CD4-positive, alpha-beta memory T cell (primary cell): ENCODE measurements around the gene LIX1. TPM values are rescaled to one million over a fixed set of nuclear protein-coding genes. Genes with fewer than 3 reads are reported as not detected.
"Not testable (repeated sequence)": the region's sequence is repeated elsewhere in the genome, so short reads cannot be mapped to it uniquely, and the experiment has no call there.

Source experiments
- CTCF ChIA-PET: fragments of 350-600 bp; sonication (Branson Sonifier 250); formaldehyde crosslinking; loops from one replicate; lab custom pipeline; 2021; ENCODE audit warnings: inconsistent platforms; ENCODE audit not compliant: partially characterized antibody; lab: Charles Lee
- POLR2A ChIA-PET: fragments of 350-600 bp; sonication (Branson Sonifier 250); formaldehyde crosslinking; loops from one replicate; lab custom pipeline; 2021; ENCODE audit not compliant: partially characterized antibody; lab: Charles Lee
- DNase-seq, 5 donors: peaks; one replicate each; pipeline versions ENCODE4 v3.0.0 to v3.0.0-alpha.2; 2020 to 2022; ENCODE audit warnings: mixed read lengths in 1 of 5
- H3K27ac ChIP-seq: one replicate; pipeline ENCODE4 v1.7.0; 2013; ENCODE audit warnings: low read depth, low read length
- H3K27me3 ChIP-seq: 2 replicates; pipeline ENCODE4 v1.7.0; 2013; ENCODE audit warnings: mild to moderate bottlenecking, low read length, moderate library complexity; ENCODE audit not compliant: insufficient read depth
- H3K36me3 ChIP-seq: 2 replicates; pipeline ENCODE4 v1.7.0; 2013; ENCODE audit warnings: mild to moderate bottlenecking, low read length, moderate library complexity; ENCODE audit not compliant: insufficient read depth
- H3K4me1 ChIP-seq: 2 replicates; pipeline ENCODE4 v1.7.0; 2013; ENCODE audit warnings: mild to moderate bottlenecking, low read length, moderate library complexity; ENCODE audit not compliant: insufficient read depth
- H3K4me3 ChIP-seq, 2 donors: one replicate each; pipeline ENCODE4 v1.7.0; 2013; ENCODE audit warnings: low read length in 2 of 2, mild to moderate bottlenecking in 1 of 2
- H3K9me3 ChIP-seq, 2 donors: one replicate each; pipeline ENCODE4 v1.7.0; 2013; ENCODE audit warnings: low read length in 2 of 2, control low read depth in 1 of 2; ENCODE audit not compliant: control insufficient read depth in 1 of 2
- H3K27ac Mint-ChIP-seq, 7 donors: one replicate each; pipeline ENCODE4 v1.8.0; 2020 to 2021; ENCODE audit warnings: mixed read lengths in 7 of 7, mild to moderate bottlenecking in 6 of 7, inconsistent platforms in 3 of 7, moderate library complexity in 3 of 7
- H3K27me3 Mint-ChIP-seq, 2 donors: one replicate each; pipeline ENCODE4 v1.8.0; 2020 to 2021; ENCODE audit warnings: mixed read lengths in 2 of 2
- H3K36me3 Mint-ChIP-seq, 2 donors: one replicate each; pipeline ENCODE4 v1.8.0; 2020 to 2021; ENCODE audit warnings: mixed read lengths in 2 of 2, inconsistent platforms in 1 of 2, mild to moderate bottlenecking in 1 of 2
- H3K4me1 Mint-ChIP-seq, 4 donors: one replicate each; pipeline ENCODE4 v1.8.0; 2020 to 2021; ENCODE audit warnings: mixed read lengths in 4 of 4, mild to moderate bottlenecking in 1 of 4
- H3K4me3 Mint-ChIP-seq, 8 donors: one replicate each; pipeline ENCODE4 v1.8.0; 2020 to 2021; ENCODE audit warnings: mixed read lengths in 8 of 8, mild to moderate bottlenecking in 7 of 8, moderate library complexity in 6 of 8, inconsistent platforms in 3 of 8
- H3K9me3 Mint-ChIP-seq, 8 donors: one replicate each; pipeline ENCODE4 v1.8.0; 2020 to 2021; ENCODE audit warnings: mixed read lengths in 8 of 8, mild to moderate bottlenecking in 5 of 8, inconsistent platforms in 3 of 8, moderate library complexity in 1 of 8
- intact Hi-C: fragments of 100-400 bp; cut with micrococcal nuclease; formaldehyde crosslinking; loops from one replicate; pipeline ENCODE4 v1.15.1; 2023
- polyA plus RNA-seq, 2 donors: library from polyadenylated mRNA; unstranded; fragments of 300-500 nt; fragmentation: Illumina TruSeq; gene quantifications; one replicate each; pipeline ENCODE4 v1.2.3, GENCODE V29; 2021
- total RNA-seq, 2 experiments: library from RNA; stranded (reverse); gene quantifications; one replicate each; pipeline ENCODE4 v1.2.3, GENCODE V29; 2021

LIX1 gene
- total and polyA plus RNA-seq, 4 experiments from 2014 or later = not detected

- DNase-seq = no peak
- H3K9me3 ChIP-seq = no peaks in the 10 kb centered on the region
- Mint-ChIP-seq H3K4me3 (no peak overlapping the region), H3K27me3 (peaks cover 2 to 5% of the 10 kb centered on the region in 2 donors), H3K9me3 (no peaks in the 10 kb centered on the region), H3K4me1 (peaks cover 6 to 8% (median 7%) of the 10 kb centered on the region in 4 donors), H3K36me3 (no peaks in the 10 kb centered on the region), H3K27ac (no peak overlapping the region)
- POLR2A ChIA-PET = no interaction called here
- no peaks in the 10 kb centered on the region for H3K36me3 ChIP-seq
- H3K27me3 ChIP-seq = no peaks in the 10 kb centered on the region
- H3K27ac ChIP-seq = no peak overlapping the region
- no peaks in the 10 kb centered on the region for H3K4me1 ChIP-seq
- CTCF ChIA-PET = no interaction called here
- no peak overlapping the region for H3K4me3 ChIP-seq
- intact Hi-C loops = no loop called here
These were observed 49.2 kb downstream of the LIX1 start for GRCh38 chr5:97093193-97093592.

- POLR2A ChIA-PET = no interaction called here
- no peaks in the 10 kb centered on the region for H3K9me3 ChIP-seq
- CTCF ChIA-PET = interaction anchor here (0.7 to 1.8 kb wide), 2 partner anchors 71 to 222 kb away, joined by 3 to 5 read pairs; no protein-coding TSS in a partner anchor
These were observed 51.5 kb downstream of the LIX1 start for GRCh38 chr5:97090944-97091343.

GRCh38 chr5:97089149-97089801 is 53.1 kb downstream of the LIX1 start:
- Mint-ChIP-seq H3K27me3 (peaks cover 0 to 1% of the 10 kb centered on the region in 2 donors), H3K4me3 (no peak overlapping the region), H3K9me3 (no peaks in the 10 kb centered on the region), H3K36me3 (no peaks in the 10 kb centered on the region), H3K4me1 (no peaks in the 10 kb centered on the region), H3K27ac (no peak overlapping the region)
- DNase-seq = no peak
- Histone ChIP-seq H3K4me3 (no peak overlapping the region), H3K9me3 (no peaks in the 10 kb centered on the region), H3K27ac (no peak overlapping the region), H3K27me3 (no peaks in the 10 kb centered on the region), H3K4me1 (no peaks in the 10 kb centered on the region), H3K36me3 (no peaks in the 10 kb centered on the region)
- intact Hi-C loops = no loop called here
- POLR2A ChIA-PET = no interaction called here
- CTCF ChIA-PET = no interaction called here

More at GRCh38 chr5:97090944-97091343, 51.5 kb downstream of the LIX1 start:
- Mint-ChIP-seq H3K4me1 (peaks cover 6 to 8% (median 7%) of the 10 kb centered on the region in 4 donors), H3K9me3 (no peaks in the 10 kb centered on the region), H3K4me3 (no peak overlapping the region), H3K27me3 (peaks cover 1 to 3% of the 10 kb centered on the region in 2 donors), H3K27ac (no peak overlapping the region), H3K36me3 (no peaks in the 10 kb centered on the region)
- DNase-seq = no peak
- no peak overlapping the region for H3K4me3 ChIP-seq
- H3K27ac ChIP-seq = no peak overlapping the region
- intact Hi-C loops = no loop called here
- H3K4me1 ChIP-seq = no peaks in the 10 kb centered on the region
- H3K27me3 ChIP-seq = no peaks in the 10 kb centered on the region
- no peaks in the 10 kb centered on the region for H3K36me3 ChIP-seq

- Mint-ChIP-seq H3K27me3 (peaks cover 0 to 1% of the 10 kb centered on the region in 2 donors), H3K27ac (no peak overlapping the region), H3K9me3 (no peaks in the 10 kb centered on the region), H3K4me3 (no peak overlapping the region), H3K36me3 (no peaks in the 10 kb centered on the region), H3K4me1 (no peaks in the 10 kb centered on the region)
- POLR2A ChIA-PET = no interaction called here
- Histone ChIP-seq H3K27me3 (no peaks in the 10 kb centered on the region), H3K4me3 (no peak overlapping the region), H3K4me1 (no peaks in the 10 kb centered on the region), H3K9me3 (no peaks in the 10 kb centered on the region), H3K27ac (no peak overlapping the region), H3K36me3 (no peaks in the 10 kb centered on the region)
- intact Hi-C loops = no loop called here
- CTCF ChIA-PET = no interaction called here
- no peak for DNase-seq
These were observed 53.6 kb downstream of the LIX1 start for GRCh38 chr5:97088774-97089148.

- H3K9me3 Mint-ChIP-seq = no peaks in the 10 kb centered on the region
- peaks cover 0 to 1% of the 10 kb centered on the region in 2 donors for H3K27me3 Mint-ChIP-seq
- H3K4me1 Mint-ChIP-seq = peaks cover 0 to 3% (median 2%) of the 10 kb centered on the region in 4 donors
- Histone ChIP-seq H3K27ac (no peak overlapping the region), H3K36me3 (no peaks in the 10 kb centered on the region), H3K4me3 (no peak overlapping the region), H3K9me3 (no peaks in the 10 kb centered on the region), H3K4me1 (peaks cover 1% of the 10 kb centered on the region), H3K27me3 (no peaks in the 10 kb centered on the region)
- no peak overlapping the region for H3K4me3 Mint-ChIP-seq
- H3K27ac Mint-ChIP-seq = no peak overlapping the region
- CTCF ChIA-PET = no interaction called here
- intact Hi-C loops = no loop called here
- H3K36me3 Mint-ChIP-seq = no peaks in the 10 kb centered on the region
- POLR2A ChIA-PET = no interaction called here
- DNase-seq = no peak
These were observed 55.3 kb downstream of the LIX1 start for GRCh38 chr5:97087138-97087537.

- intact Hi-C loops = no loop called here
- H3K4me1 Mint-ChIP-seq = peaks cover 4 to 8% (median 7%) of the 10 kb centered on the region in 4 donors
- no peaks in the 10 kb centered on the region for H3K9me3 ChIP-seq
- no peaks in the 10 kb centered on the region for H3K27me3 ChIP-seq
- ChIA-PET POLR2A (no interaction called here), CTCF (no interaction called here)
- no peak overlapping the region for H3K4me3 Mint-ChIP-seq
- H3K36me3 ChIP-seq = no peaks in the 10 kb centered on the region
- no peak overlapping the region for H3K27ac Mint-ChIP-seq
- H3K4me3 ChIP-seq = no peak overlapping the region
- no peak overlapping the region for H3K27ac ChIP-seq
- H3K4me1 ChIP-seq = peaks cover 6% of the 10 kb centered on the region
- no peaks in the 10 kb centered on the region for H3K36me3 Mint-ChIP-seq
- peaks cover 0 to 1% of the 10 kb centered on the region in 2 donors for H3K27me3 Mint-ChIP-seq
- no peaks in the 10 kb centered on the region for H3K9me3 Mint-ChIP-seq
- DNase-seq = no peak
These were observed 56.8 kb downstream of the LIX1 start for GRCh38 chr5:97085459-97086181.

- H3K27ac Mint-ChIP-seq, intact Hi-C loops, H3K4me1 Mint-ChIP-seq, H3K36me3 ChIP-seq, DNase-seq, H3K9me3 ChIP-seq, POLR2A ChIA-PET, H3K27ac ChIP-seq, H3K36me3 Mint-ChIP-seq, H3K4me1 ChIP-seq, H3K4me3 ChIP-seq, H3K27me3 Mint-ChIP-seq, H3K27me3 ChIP-seq, H3K9me3 Mint-ChIP-seq, H3K4me3 Mint-ChIP-seq: not testable (repeated sequence)
- CTCF ChIA-PET = interaction anchor here (1.4 kb wide), 1 partner anchor 10 kb away, joined by 3 read pairs; no protein-coding TSS in a partner anchor
These were observed 57.5 kb downstream of the LIX1 start for GRCh38 chr5:97084782-97085458.
